HUDEP-2 (cell line): ENCODE data around the gene PTGDS.
A peak's percentile ranks its signal among the peaks of the same experiment; 100 is the strongest.

Experiments used
- DNase-seq, 76 experiments: peaks; one replicate each; lab custom pipeline; 2025; ENCODE audit not compliant: unreplicated experiment in 76 of 76; lab: John Stamatoyannopoulos, UW

PTGDS gene

GRCh38 chr9:136957461-136957860, 19.8 kb upstream of the PTGDS start:
- DNase-seq: no peak

- no peak for DNase-seq
These were observed 19.4 kb upstream of the PTGDS start for GRCh38 chr9:136957901-136958300.

- no peak for DNase-seq
These were observed 18.8 kb upstream of the PTGDS start for GRCh38 chr9:136958473-136958872.

- DNase-seq: no peak
These were observed 18.1 kb upstream of the PTGDS start for GRCh38 chr9:136958898-136959850.

GRCh38 chr9:136960212-136960937, 16.9 kb upstream of the PTGDS start:
- no peak for DNase-seq

- DNase-seq: no peak
These were observed 16.4 kb upstream of the PTGDS start for GRCh38 chr9:136960938-136961275.

- no peak for DNase-seq
These were observed 15.8 kb upstream of the PTGDS start for GRCh38 chr9:136961279-136962065.

- peak in 24 of 76 experiments; percentile 5 to 51 (median 22) for DNase-seq
These were observed 15.1 kb upstream of the PTGDS start for GRCh38 chr9:136962163-136962562.

- DNase-seq: no peak
These were observed 14.5 kb upstream of the PTGDS start for GRCh38 chr9:136962701-136963248.

GRCh38 chr9:136963341-136963740, 14.0 kb upstream of the PTGDS start:
- no peak for DNase-seq

- DNase-seq: no peak
These were observed 13.6 kb upstream of the PTGDS start for GRCh38 chr9:136963751-136964150.

- DNase-seq: peak in 44 of 76 experiments; percentile 4 to 63 (median 36)
These were observed 13.1 kb upstream of the PTGDS start for GRCh38 chr9:136964171-136964689.

- DNase-seq: no peak
These were observed 12.4 kb upstream of the PTGDS start for GRCh38 chr9:136964833-136965422.

- no peak for DNase-seq
These were observed 11.4 kb upstream of the PTGDS start for GRCh38 chr9:136965771-136966484.

GRCh38 chr9:136968333-136969127, 8.8 kb upstream of the PTGDS start:
- DNase-seq: no peak

- DNase-seq: no peak
These were observed 8.2 kb upstream of the PTGDS start for GRCh38 chr9:136969150-136969549.

- no peak for DNase-seq
These were observed 7.5 kb upstream of the PTGDS start for GRCh38 chr9:136969774-136970173.

GRCh38 chr9:136970361-136970760, 6.9 kb upstream of the PTGDS start:
- DNase-seq: no peak

GRCh38 chr9:136971746-136972145, 5.6 kb upstream of the PTGDS start:
- DNase-seq: no peak
